SH-SY5Y (cell line): ENCODE measurements around the gene FBXW12.
"Not testable (repeated sequence)": the region's sequence is repeated elsewhere in the genome, so short reads cannot be mapped to it uniquely, and the experiment has no call there.

Experiments used
- GATA2 ChIP-seq: IDR thresholded peaks from 2 replicates; pipeline ENCODE4 v1.6.1; 2011; ENCODE audit warnings: mild to moderate bottlenecking, low read depth, low read length
- GATA3 ChIP-seq: IDR thresholded peaks from 2 replicates; pipeline ENCODE4 v1.6.1; 2011; ENCODE audit warnings: low read depth, mild to moderate bottlenecking, low read length, moderate library complexity

FBXW12 gene, protein sequence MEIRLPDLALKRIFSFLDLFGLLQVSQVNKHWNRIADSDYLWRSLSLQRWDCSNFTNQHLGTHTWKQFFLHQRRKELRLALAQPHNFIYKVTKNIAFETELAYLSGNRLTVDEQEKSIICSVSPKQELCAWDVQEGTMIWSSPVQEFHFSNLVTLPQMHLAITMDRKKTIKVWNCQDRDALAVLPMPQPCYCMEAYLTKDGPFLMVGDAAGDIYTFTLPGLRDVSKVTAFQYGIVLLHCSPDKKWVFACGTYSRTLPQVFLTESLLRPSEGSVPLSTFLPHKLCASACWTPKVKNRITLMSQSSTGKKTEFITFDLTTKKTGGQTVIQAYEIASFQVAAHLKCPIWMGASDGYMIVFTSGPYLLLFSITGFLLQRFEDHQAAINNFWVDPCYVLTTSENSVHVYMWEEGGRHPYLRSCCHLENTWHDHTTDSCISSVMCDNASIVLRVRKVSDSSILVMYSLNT

DNA sequence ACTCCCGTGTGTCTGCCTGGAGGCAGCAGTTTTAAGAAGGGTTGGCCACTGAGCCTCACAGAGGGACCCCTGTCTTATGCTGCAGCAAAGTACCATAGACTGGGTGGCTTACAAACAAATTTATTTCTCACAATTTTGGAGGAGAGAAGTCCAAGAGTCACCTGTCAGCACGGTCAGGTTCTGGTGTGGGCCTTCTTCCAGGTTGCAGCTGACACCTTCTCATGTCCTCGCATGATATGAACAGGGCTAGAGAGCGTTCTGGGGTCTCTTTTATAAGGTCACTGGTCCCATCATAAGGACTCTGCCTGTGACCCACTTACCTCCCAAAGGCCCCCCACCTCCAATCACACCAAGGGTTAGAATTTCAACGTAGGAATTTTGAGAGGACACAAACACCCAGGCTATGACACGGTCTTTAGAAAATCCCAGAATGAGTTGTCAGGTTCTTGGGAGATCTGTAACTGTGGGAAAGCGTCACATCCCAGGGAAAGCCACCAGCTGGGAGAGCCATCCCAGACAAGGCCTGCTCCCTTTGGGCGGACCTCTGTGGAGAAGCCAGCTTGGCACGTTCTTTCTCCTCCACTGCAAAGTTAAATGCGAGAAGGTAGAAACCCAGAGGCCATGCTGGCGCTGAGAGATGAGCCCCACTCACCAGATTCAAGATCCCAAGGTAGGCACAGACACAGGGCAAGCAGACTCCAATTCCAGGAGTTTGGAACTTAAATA, at the start of gene FBXW12:
Gene FBXW12, plus strand, starts transcription at position 569 of the 726 bp plus-strand sequence. CDS start 549 bp downstream, outside the sequence.
- TF ChIP-seq GATA3, result no peak
- TF ChIP-seq GATA2, result no peak

DNA sequence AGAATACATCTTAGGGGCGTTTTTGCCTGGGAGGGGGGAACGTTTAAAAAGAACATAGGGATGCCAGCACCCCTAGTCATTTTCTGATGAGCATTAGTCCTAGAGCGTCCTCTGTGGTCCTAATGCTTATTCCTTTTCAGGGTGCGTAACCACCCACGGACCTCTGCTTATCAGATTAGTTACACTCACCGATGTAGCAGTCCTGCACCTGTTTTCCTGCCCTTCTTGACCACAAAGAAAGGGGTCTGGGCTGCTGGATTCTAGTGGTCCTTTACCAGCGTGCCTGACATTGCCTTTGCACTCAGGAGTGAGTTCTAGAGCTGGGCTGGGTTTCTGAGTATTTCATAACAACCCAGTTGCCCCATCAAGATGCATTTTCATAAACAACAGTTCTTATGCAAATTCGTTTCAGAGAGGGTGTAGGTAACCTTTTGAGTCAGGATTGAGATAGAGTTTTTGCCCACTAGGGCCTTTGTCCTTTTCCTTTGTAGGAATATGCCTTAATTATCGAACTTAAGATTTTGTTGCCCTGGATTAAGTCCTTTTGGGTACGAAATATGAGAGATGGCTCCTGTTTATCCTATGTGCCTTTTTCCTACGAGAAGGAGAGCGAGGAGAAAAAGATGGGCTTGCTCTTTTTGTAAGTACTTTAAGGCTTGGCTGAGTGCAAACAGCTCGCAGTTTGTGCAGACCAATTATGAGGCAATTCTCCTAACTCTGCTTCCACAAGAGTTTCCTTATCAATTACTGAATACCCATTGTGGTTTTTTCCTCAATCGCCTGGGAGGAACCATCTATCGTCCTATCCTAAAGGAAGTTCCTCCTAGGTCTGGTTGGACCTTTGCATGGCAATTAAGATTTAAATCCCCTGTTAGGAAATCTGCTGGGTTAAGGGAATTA, 38.4 kb upstream of the FBXW12 start, which contains the start of gene SPINK8:
Gene SPINK8, minus strand, starts transcription at position 316 of the 900 bp plus-strand sequence. CDS start 5,320 bp downstream, outside the sequence.
- not testable (repeated sequence) for TF ChIP-seq GATA2, GATA3

DNA sequence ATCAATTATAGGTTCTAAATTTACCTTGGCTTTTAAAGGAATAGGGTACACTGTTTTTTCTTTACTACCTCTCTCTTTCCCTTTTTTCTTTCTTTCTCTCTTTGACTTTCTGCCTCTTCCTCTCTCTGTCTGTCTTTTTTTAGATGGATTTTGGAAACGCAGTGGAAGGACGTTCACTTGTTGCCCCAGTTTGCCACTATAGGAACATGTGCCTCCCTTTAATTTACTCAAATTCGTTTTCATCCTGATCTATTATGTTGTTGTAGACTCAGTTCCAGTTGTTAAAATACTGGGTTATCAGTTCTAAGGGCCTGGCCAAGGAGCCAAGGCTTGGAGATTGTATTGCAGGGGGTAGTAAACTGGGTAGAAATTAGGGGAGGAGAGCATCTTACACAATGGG, 37.4 kb upstream of the FBXW12 start:
- TF ChIP-seq GATA2 (no peak), GATA3 (no peak)

DNA sequence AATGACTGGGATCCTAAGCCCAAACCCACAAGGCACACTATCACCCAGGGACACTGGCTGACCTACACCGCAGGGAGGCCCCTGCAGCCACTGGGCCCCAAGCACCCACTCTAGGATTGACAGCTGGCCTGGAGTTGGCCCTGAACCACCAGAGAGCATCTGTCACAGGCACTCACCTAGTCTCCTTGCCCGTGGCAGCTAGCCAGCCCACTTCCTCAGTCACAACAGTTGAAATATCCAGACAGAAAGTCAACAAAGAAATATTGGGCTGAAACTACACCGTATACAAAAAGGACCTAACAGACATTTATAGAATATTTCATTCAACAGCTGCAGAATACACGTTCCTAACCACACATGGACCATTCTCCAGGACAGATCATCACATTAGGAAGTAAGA, 33.4 kb upstream of the FBXW12 start:
- TF ChIP-seq GATA3, result no peak
- no peak for TF ChIP-seq GATA2

DNA sequence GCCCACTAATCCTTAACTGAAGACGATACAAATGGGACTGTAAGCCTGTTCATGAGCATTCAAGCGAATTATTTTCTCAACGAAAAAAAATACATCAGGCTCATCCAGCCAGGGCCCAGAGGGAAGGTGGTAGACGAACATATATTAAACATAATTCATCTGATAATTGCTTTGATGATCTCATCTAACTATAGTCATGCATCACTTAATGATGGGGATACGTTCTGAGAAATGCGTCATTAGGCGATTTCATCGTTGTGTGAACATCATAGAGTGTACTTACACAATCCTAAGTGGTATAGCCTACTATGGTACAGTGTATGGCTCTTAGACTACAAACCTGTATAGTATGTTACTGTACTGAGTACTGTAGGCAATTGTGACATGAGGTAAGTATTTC, 28.6 kb upstream of the FBXW12 start:
- TF ChIP-seq GATA3 (no peak), GATA2 (no peak)

DNA sequence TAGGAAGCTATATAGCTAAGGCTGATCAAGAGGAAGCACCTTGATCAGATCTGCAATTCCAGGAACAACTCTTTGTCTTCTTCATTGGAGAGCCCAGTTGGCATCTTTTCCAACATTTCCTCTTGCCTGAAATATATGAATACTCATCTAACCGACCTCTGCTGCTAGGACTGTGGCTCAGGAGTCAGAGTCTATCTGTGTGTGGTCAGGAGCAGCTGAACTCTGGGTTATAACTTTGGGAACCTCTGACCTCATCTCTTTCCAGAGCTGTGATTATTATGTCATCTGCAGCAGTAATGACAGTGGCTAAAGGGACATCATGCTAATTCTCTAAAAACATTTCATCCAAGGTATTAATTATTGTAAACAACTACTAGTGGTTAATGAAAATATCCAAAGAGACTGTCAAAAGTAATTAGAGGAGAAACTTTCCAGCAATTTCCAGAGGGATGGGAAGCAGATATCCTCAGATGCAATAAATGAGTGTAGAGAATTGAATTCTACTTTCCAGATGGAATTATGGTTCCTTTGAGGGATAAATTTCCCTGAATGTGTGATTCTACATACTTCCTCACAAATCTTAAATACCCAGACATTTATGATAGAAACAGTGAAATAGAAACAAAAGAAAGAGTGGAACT, 27.0 kb upstream of the FBXW12 start:
- TF ChIP-seq GATA2, result no peak
- TF ChIP-seq GATA3, result 0 out of 2 replicates have a peak, but pooled peaks have one; percentile 23

DNA sequence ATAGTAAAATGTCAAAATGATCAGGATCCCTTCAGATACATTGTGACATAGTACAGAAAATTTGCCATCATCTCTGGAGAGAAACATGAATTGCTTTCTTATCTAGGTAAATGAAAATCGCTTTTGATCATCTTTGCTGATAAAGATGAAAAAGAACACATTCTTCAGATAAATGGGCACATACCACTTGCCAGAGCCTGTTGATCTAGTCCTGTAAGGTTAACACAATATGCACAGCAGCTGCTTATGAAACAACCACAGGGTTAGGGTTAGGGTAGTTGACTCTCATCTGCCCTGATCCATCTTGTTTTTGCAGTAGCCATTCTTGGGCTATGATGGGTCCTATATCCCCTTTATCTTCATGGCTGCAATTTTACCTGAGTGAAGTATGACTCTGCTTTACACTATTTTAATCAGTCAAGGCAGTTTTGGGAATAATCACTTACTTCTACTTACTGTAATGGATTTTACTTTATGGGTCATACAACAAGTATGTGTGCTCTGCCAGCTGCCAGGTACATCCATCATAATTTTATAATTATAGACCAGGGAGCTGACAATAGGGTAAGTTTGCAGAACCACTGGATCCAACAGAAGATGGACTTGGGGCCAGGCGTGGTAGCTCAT, 26.0 kb upstream of the FBXW12 start:
- TF ChIP-seq GATA2 (peak; percentile 39; the same call in 1 of the 2 replicates), GATA3 (peak; percentile 73)

DNA sequence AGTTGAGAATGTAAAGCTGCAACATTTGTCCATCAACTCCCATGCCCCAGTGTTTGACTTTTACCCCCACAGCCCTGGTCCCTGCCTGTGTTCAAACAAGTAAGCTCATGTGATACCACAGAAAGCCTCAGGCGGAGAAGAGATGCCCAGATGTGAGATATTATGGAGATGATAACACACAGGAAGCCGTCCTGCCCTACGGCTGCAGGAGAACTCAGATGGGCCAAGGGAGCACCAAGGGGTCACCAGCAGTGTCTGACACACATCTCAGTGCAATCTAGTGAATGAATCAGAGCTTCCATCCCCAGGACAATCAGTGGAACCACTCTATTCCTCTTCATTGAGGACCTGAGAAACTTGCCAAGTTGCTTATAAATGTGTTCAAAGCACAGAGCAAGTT, 24.5 kb upstream of the FBXW12 start:
- TF ChIP-seq GATA3 (peak; percentile 65), GATA2 (peak; percentile 87)

DNA sequence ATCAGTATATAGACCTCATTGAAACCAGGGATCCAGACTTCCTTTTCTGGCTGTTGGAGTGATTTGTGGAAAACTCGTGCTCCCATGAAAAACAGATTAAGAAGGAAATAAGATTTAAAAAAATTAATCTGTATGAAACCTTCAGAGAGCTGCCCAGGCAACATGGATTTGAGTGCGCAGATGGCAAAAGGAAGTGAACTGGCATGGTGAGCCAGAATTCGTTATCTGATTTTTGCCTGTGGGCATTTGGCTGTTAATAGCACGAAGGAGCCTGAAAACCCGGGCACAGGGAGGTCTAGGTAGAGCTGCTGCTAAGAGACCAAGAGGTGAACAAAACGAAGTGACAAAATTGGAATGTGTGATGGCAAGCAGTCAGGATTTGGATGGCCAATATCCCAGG, 19.5 kb upstream of the FBXW12 start:
- TF ChIP-seq GATA2, result peak; percentile 84
- TF ChIP-seq GATA3, result peak; percentile 51; the same call in 1 of the 2 replicates

DNA sequence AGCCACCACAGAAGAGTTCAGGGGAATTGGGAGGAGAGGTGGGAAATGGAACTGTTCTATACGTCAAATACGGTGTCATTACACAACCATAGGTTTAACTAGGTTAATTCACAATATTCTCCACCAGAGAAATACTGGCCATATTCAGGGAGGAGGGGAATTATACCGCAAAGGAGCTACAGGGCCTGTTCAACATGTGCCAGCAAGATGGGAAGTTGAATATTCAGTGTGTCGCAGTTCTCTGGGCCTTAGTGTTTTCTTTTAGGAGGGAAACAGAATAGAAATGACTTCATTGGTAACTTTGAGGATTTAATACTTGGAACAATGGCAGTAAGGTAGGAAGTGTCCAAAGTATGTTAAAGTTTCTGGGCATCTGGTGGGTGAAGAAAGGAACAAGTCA, 18.0 kb upstream of the FBXW12 start:
- TF ChIP-seq GATA2 (no peak), GATA3 (no peak)

DNA sequence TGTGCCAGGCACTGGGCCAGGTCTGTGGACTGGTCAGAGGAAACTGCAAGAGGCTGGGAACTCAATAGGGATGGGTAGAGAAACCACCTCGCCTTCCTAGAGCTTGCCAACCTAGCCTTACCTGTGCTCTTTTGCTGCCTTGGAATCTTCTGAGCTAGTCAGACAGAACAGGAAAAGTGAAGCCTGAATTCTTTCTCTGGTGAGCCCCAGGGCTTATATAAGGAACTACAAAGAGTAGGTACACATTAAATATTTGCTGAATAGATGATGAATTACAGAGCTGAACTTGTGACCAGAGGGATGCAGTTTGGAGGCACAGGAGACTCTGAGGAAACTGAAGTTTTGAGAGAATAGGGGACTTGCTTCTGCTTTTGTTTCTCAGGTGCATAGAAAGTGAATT, 15.6 kb upstream of the FBXW12 start:
- TF ChIP-seq GATA3, result no peak
- TF ChIP-seq GATA2, result no peak

DNA sequence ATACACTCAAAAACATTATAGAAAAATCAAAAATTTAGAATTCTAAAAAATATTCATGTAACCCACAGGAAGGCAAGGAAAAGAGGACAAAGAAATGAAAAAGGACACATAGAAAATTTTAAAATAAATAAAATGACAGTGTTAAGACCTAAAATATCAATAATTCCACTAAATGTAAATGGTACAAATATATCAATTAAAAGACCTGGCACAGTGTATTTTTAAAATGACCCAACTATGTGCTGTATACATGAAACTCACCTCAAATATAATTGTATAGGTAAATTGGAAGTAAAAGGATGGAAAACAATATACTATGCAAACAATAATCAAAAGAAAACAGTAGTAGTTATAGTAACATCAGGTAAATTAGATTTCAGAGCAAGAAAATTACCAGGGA, 10.1 kb upstream of the FBXW12 start:
- TF ChIP-seq GATA3 (no peak), GATA2 (no peak)

DNA sequence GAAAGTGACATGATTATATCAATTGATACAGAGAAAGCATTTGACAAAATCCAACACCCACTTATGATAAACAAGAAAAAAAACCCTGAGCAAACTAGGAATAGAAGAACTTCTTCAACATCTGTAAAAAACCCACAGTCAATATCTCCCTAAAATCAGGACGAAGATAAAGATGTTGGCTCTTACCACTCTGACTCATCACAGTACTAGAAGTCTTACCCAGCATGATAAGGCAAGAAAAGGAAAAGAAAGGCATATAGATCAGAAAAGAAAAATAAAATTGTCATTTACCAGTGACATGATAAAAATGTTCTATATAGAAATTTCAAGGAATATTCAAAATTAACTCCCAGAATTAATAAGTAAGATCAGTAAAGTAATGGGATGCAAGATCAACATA, 7.2 kb upstream of the FBXW12 start:
- no peak for TF ChIP-seq GATA2
- TF ChIP-seq GATA3, result no peak

DNA sequence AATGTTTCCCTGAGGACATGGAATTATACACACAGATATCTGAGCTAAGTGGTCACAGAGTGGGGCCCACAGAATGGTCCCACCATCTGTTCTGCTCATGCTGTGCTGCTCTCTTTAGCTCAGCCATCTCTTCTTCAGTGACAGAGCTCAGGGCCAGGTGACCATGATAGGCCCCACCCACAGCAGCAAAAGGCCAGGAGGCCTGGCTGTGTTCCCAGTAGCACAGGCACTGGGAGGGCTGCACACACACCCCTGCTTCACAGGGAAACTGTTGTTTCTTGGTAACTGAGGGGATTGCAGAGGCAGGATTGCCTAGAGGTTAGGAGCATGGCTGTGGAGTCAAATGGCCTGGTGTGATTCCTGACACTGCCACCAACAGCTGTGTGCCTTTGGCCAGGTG, 4.8 kb upstream of the FBXW12 start:
- TF ChIP-seq GATA2 (no peak), GATA3 (no peak)
